Pancreas (tissue), 10 donors: Measurements from ENCODE around the gene RCOR1. TPM values are rescaled to one million over a fixed set of nuclear protein-coding genes. Genes with fewer than 3 reads are reported as not detected.

Source experiments
- ATAC-seq, 4 donors: fragments of 200-7000 bp; cut with Tn5 transposase; one replicate each; pipeline versions ENCODE4 v1.8.0 to v1.9.1; 2020; ENCODE audit warnings: mild to moderate bottlenecking in 4 of 4, moderate library complexity in 4 of 4
- DNase-seq, 6 donors: peaks; one replicate each; pipeline ENCODE4 v3.0.0-alpha.2; 2020
- FAIRE-seq: peaks from 2 replicates; lab custom pipeline; 2012; peaks lifted over from hg19 to GRCh38; lab: Jason Lieb, UNC
- H3K27ac ChIP-seq, 4 donors: fragments of 200-600 bp; sonication (generic); 1 replicate in 3 of 4; 2 replicates in 1 of 4; pipeline versions ENCODE4 v1.5.0 to v1.8.0; 2020
- H3K27me3 ChIP-seq, 4 donors: fragments of 200-600 bp; one replicate each; pipeline ENCODE4 v1.8.0; 2021
- H3K36me3 ChIP-seq, 3 donors: fragments of 200-600 bp; sonication (generic) in 1 of 3; one replicate each; pipeline versions ENCODE4 v1.5.0 to v1.8.0; 2020 to 2021
- H3K4me1 ChIP-seq, 3 donors: fragments of 200-600 bp; one replicate each; pipeline ENCODE4 v1.8.0; 2021
- H3K4me3 ChIP-seq, 4 donors: fragments of 200-600 bp; sonication (generic) in 2 of 4; one replicate each; pipeline versions ENCODE4 v1.5.0 to v1.8.0; 2020 to 2021
- H3K9me3 ChIP-seq, 4 donors: fragments of 200-600 bp; one replicate each; pipeline ENCODE4 v1.8.0; 2021
- WGBS, 2 donors: extraction: QIAGEN DNeasy Blood & Tissue Kit; methylation state at CpG; one replicate each; pipeline ENCODE4 v1.1.7; 2013; 5-methylcytosine and 5-hydroxymethylcytosine counted together
- intact Hi-C, 3 donors: fragments of 100-400 bp; cut with DNase I; formaldehyde crosslinking; loops; one replicate each; pipeline versions ENCODE4 v1.11.1 to v1.14.2; 2022
- polyA plus RNA-seq, 2 donors: library from polyadenylated mRNA; stranded (reverse); fragments of 200-250 nt; gene quantifications; one replicate each; pipeline ENCODE4 v1.2.3, GENCODE V29; 2013
- total RNA-seq, 6 donors: library from RNA; stranded (reverse); fragmentation: NEBNext Ultra II Directional in 4 of 6; extraction: Animal tissue kit (Norgen Biotek cat#: 25700) in 4 of 6; gene quantifications; one replicate each; pipeline versions ENCODE4 v1.2.1 to v1.2.4, GENCODE V29; 2021 to 2023
- TF ChIP-seq, protein P1 (sequence below), 4 donors: fragments of 200-600 bp; sonication (generic) in 3 of 4; IDR thresholded peaks; one replicate each; pipeline versions ENCODE4 v1.5.0 to v1.8.0; 2021; ENCODE audit warnings: antibody characterized with exemption in 4 of 4
- donor health status: healthy with polysubstance abuse.
- donor health status: DM: no; HTN: no; CAD: no; lungs with moderate emphysema.
- donor health status: DM: no; HTN: no; CAD: no.
- donor health status: control.
- donor health status: control.
- donor health status: Bipolar disorder and iron deficiency.
- donor health status: DM: yes; HTN: yes; CAD: no.
- donor health status: DM: no; HTN: no; CAD: no.
- donor health status: DM: no; HTN: no; CAD: no.
- donor health status: DM: yes; HTN: yes; CAD: no.

RCOR1 gene
- total and polyA plus RNA-seq, 8 donors = 2.8 to 13.5 (median 6.8) TPM

GRCh38 chr14:102699416-102700110 lies 107.1 kb downstream of the RCOR1 start:
- Histone ChIP-seq H3K4me3 (no peak overlapping the region), H3K36me3 (no peaks in the 10 kb centered on the region), H3K27ac (no peak overlapping the region), H3K27me3 (no peaks in the 10 kb centered on the region), H3K4me1 (peaks cover 5 to 16% (median 6%) of the 10 kb centered on the region in 3 donors), H3K9me3 (no peaks in the 10 kb centered on the region)
- DNase-seq = no peak
- intact Hi-C loops = loop anchor here in 1 of 3 donors (10.0 kb wide), 1 partner anchor 215 kb away; no protein-coding TSS in a partner anchor
- FAIRE-seq = no peak
- no peak for ATAC-seq
- TF ChIP-seq, protein P1, sequence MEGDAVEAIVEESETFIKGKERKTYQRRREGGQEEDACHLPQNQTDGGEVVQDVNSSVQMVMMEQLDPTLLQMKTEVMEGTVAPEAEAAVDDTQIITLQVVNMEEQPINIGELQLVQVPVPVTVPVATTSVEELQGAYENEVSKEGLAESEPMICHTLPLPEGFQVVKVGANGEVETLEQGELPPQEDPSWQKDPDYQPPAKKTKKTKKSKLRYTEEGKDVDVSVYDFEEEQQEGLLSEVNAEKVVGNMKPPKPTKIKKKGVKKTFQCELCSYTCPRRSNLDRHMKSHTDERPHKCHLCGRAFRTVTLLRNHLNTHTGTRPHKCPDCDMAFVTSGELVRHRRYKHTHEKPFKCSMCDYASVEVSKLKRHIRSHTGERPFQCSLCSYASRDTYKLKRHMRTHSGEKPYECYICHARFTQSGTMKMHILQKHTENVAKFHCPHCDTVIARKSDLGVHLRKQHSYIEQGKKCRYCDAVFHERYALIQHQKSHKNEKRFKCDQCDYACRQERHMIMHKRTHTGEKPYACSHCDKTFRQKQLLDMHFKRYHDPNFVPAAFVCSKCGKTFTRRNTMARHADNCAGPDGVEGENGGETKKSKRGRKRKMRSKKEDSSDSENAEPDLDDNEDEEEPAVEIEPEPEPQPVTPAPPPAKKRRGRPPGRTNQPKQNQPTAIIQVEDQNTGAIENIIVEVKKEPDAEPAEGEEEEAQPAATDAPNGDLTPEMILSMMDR (IDR thresholded peaks at IDR 0.05) = no peak
- WGBS, 2 donors = 96% methylated on average over 2 of the region's 2 CpGs

GRCh38 chr14:102708494-102708893 lies 116.0 kb downstream of the RCOR1 start:
- Histone ChIP-seq H3K9me3 (no peaks in the 10 kb centered on the region), H3K27ac (no peak overlapping the region), H3K4me3 (no peak overlapping the region), H3K27me3 (no peaks in the 10 kb centered on the region), H3K36me3 (peaks cover 0 to 15% (median 0%) of the 10 kb centered on the region in 3 donors), H3K4me1 (no peaks in the 10 kb centered on the region)
- TF ChIP-seq, protein P1 (IDR thresholded peaks at IDR 0.05) = no peak
- 97% methylated on average over 9 of the region's 9 CpGs for WGBS, 2 donors
- FAIRE-seq (no peak), ATAC-seq (no peak), DNase-seq (no peak)
- intact Hi-C loops = no loop called here

- 85 to 94% methylated on average over 6 of the region's 6 CpGs for WGBS, 2 donors
Observed at GRCh38 chr14:102711207-102711606, 118.8 kb downstream of the RCOR1 start.

GRCh38 chr14:102711946-102712345 lies 119.5 kb downstream of the RCOR1 start:
- FAIRE-seq = no peak
- ATAC-seq = no peak
- TF ChIP-seq, protein P1 (IDR thresholded peaks at IDR 0.05) = no peak
- Histone ChIP-seq H3K9me3 (no peaks in the 10 kb centered on the region), H3K4me3 (no peak overlapping the region), H3K27ac (no peak overlapping the region), H3K27me3 (no peaks in the 10 kb centered on the region), H3K36me3 (peaks cover 0 to 15% (median 0%) of the 10 kb centered on the region in 3 donors), H3K4me1 (no peaks in the 10 kb centered on the region)
- no peak for DNase-seq
- intact Hi-C loops = no loop called here
- WGBS, 2 donors = 91 to 96% methylated on average over 3 of the region's 3 CpGs

More at GRCh38 chr14:102711207-102711606, 118.8 kb downstream of the RCOR1 start:
- no peak overlapping the region for H3K27ac ChIP-seq
- intact Hi-C loops = no loop called here
- H3K4me1 ChIP-seq = no peaks in the 10 kb centered on the region
- FAIRE-seq (no peak), ATAC-seq (no peak), DNase-seq (no peak)
- H3K4me3 ChIP-seq = no peak overlapping the region
- no peaks in the 10 kb centered on the region for H3K9me3 ChIP-seq
- H3K27me3 ChIP-seq = no peaks in the 10 kb centered on the region
- peaks cover 0 to 15% (median 0%) of the 10 kb centered on the region in 3 donors for H3K36me3 ChIP-seq
- TF ChIP-seq, protein P1 (IDR thresholded peaks at IDR 0.05) = no peak

DNA sequence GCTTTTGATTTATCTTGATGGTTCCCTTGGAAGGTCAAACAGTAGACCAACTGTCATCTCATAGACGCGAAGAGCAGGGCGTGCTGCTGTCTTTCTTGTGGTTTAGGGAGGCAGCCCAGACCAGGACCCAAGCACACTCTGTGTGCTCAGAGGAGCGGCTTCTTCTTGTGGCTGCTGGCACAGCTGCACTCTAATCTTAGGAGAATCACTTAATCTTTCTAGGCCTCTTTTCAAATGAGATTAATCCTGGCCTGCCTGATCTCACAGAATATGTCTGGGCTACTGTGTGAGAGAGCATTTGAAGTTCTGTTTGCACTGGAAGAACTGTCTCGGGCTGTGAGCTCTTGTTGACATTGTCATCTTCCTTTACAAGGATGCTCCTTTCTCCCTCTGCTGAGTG lies 124.8 kb downstream of the RCOR1 start:
- no peaks in the 10 kb centered on the region for H3K36me3 ChIP-seq

More for the DNA sequence above, 124.8 kb downstream of the RCOR1 start:
- DNase-seq = no peak
- Histone ChIP-seq H3K9me3 (no peaks in the 10 kb centered on the region), H3K4me1 (no peaks in the 10 kb centered on the region), H3K27me3 (no peaks in the 10 kb centered on the region), H3K27ac (no peak overlapping the region), H3K4me3 (no peak overlapping the region)
- intact Hi-C loops = no loop called here
- WGBS, 2 donors = 85% methylated on average over 5 of the region's 5 CpGs
- FAIRE-seq = no peak
- no peak for ATAC-seq
- TF ChIP-seq, protein P1 (IDR thresholded peaks at IDR 0.05) = no peak
